Tibial nerve (tissue), 4 donors: ENCODE measurements around the gene KANK2.

ENCODE experiments used
- EP300 ChIP-seq, 2 donors: sonication (generic); formaldehyde crosslinking; IDR thresholded peaks; one replicate each; pipeline ENCODE4 v1.6.1; 2017; ENCODE audit warnings: antibody characterized with exemption in 2 of 2, mild to moderate bottlenecking in 1 of 2
- POLR2A ChIP-seq, 2 donors: fragments of 450-650 bp; IDR thresholded peaks; one replicate each; pipeline ENCODE4 v1.6.1; 2017; ENCODE audit warnings: antibody characterized with exemption in 2 of 2, mild to moderate bottlenecking in 2 of 2, moderate library complexity in 2 of 2
- TF ChIP-seq, protein P1 (sequence below), 5 experiments: fragments of 200-600 bp in 3 of 5; fragments of 450-650 bp in 2 of 5; sonication (generic) in 3 of 5; IDR thresholded peaks; one replicate each; pipeline ENCODE4 v1.5.1; 2016 to 2019; ENCODE audit warnings: antibody characterized with exemption in 5 of 5, mild to moderate bottlenecking in 3 of 5, moderate library complexity in 2 of 5

DNA sequence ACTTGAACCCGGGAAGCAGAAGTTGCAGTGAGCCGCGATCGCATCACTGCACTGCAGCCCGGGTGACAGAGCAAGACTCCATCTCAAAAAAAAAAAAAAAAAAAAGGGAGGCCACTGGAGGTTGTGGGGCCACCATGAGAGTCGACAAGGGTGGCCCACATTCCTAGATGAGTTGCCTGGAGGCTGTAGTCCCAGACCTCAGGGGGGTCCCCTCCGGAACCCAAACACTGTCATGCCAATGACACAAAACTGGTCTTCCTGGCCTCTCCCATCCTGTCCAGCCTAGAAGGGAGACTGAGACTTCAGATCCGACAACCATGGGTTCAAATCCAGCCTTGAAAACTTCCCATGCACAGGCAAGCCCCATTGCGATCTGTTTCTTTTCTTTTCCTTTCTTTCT lies 56.4 kb downstream of the KANK2 start:
- TF ChIP-seq, protein P1, sequence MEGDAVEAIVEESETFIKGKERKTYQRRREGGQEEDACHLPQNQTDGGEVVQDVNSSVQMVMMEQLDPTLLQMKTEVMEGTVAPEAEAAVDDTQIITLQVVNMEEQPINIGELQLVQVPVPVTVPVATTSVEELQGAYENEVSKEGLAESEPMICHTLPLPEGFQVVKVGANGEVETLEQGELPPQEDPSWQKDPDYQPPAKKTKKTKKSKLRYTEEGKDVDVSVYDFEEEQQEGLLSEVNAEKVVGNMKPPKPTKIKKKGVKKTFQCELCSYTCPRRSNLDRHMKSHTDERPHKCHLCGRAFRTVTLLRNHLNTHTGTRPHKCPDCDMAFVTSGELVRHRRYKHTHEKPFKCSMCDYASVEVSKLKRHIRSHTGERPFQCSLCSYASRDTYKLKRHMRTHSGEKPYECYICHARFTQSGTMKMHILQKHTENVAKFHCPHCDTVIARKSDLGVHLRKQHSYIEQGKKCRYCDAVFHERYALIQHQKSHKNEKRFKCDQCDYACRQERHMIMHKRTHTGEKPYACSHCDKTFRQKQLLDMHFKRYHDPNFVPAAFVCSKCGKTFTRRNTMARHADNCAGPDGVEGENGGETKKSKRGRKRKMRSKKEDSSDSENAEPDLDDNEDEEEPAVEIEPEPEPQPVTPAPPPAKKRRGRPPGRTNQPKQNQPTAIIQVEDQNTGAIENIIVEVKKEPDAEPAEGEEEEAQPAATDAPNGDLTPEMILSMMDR (IDR thresholded peaks at IDR 0.05) = no peak
- TF ChIP-seq EP300 (IDR thresholded peaks at IDR 0.05) (no peak), POLR2A (IDR thresholded peaks at IDR 0.05) (no peak)
